ENCODE results near the gene SH3PXD2A. TPM values are rescaled to one million over a fixed set of nuclear protein-coding genes. Genes with fewer than 3 reads are reported as not detected.

Gene SH3PXD2A
- total RNA-seq, 1 donor from 2014 or later, result 9.6 TPM

- Mint-ChIP-seq H3K27ac (no peak overlapping the region), H3K27me3 (ENCODE audit: insufficient read depth) (peaks cover 2% of the 10 kb centered on the region)
Measured at GRCh38 chr10:103658049-103658577, 197.3 kb downstream of the SH3PXD2A start.

DNA sequence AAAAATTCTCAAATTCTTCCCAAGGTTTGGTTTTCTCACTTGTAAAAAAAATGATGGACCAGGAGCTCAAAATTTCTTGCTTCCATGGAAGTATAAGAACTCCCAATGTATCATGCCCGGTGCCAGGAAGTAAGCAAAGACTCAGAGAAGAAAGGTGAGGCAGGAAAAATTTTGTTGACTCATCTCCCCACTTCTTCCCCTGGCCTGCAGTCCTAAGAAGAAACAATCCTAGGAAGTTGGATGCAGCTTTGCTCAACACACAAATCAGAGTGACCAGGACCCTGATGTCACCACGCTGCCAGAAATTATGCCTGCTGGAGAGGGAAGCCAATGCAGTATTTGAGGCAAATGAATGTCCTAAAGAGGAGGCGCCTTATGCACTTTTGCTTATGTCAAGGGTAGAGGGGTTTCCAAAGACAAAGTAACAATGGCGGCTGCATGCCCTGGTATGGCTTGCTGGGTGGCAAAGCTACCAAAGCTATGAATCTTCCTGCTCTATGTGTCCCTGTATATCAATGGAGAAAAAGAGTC is 198.2 kb downstream of the SH3PXD2A start:
- DNase-seq (ENCODE audit: low spot score), result no peak
- H3K27me3 Mint-ChIP-seq (ENCODE audit: insufficient read depth), result peaks cover 4% of the 10 kb centered on the region
- peaks cover 14% of the 10 kb centered on the region for H3K4me1 Mint-ChIP-seq (ENCODE audit: low read depth)
- H3K4me3 Mint-ChIP-seq, result no peak overlapping the region
- H3K36me3 Mint-ChIP-seq (ENCODE audit: low read depth), result peaks cover 18% of the 10 kb centered on the region
- intact Hi-C loops (cut with micrococcal nuclease), result no loop called here
- peaks cover 7% of the 10 kb centered on the region for H3K9me3 Mint-ChIP-seq
- H3K27ac Mint-ChIP-seq, result no peak overlapping the region

More at GRCh38 chr10:103658049-103658577, 197.3 kb downstream of the SH3PXD2A start:
- H3K9me3 Mint-ChIP-seq, result peaks cover 7% of the 10 kb centered on the region
- intact Hi-C loops (cut with micrococcal nuclease), result no loop called here
- peaks cover 17% of the 10 kb centered on the region for H3K36me3 Mint-ChIP-seq (ENCODE audit: low read depth)
- DNase-seq (ENCODE audit: low spot score), result no peak
- H3K4me1 Mint-ChIP-seq (ENCODE audit: low read depth), result peaks cover 9% of the 10 kb centered on the region
- peak overlapping the region; percentile 21 for H3K4me3 Mint-ChIP-seq

DNA sequence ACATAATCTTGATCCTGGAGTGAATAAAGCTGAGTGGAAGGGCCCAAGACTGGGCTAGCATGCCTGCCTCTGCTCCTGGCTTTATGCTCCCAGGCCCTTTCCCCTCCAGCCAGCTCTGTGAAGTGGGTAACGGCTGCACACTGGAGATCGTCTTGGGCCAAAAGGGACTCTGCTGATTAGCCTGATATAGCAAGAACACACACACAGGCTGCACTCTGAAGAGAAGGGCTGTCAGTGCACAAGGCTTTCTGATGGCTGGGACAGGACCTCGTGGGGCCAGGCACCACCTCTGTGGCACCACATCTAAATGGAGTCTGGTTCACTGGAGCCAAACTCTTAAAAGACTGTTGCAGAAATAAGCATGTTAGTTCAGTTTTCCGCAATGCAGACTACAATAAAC is 200.5 kb downstream of the SH3PXD2A start:
- Mint-ChIP-seq H3K4me1 (ENCODE audit: low read depth) (peaks cover 13% of the 10 kb centered on the region), H3K9me3 (peaks cover 7% of the 10 kb centered on the region), H3K27ac (no peak overlapping the region), H3K4me3 (no peak overlapping the region), H3K27me3 (ENCODE audit: insufficient read depth) (peaks cover 4% of the 10 kb centered on the region), H3K36me3 (ENCODE audit: low read depth) (peaks cover 18% of the 10 kb centered on the region)
- DNase-seq (ENCODE audit: low spot score), result no peak
- intact Hi-C loops (cut with micrococcal nuclease), result no loop called here

GRCh38 chr10:103653581-103654037 is 201.8 kb downstream of the SH3PXD2A start:
- intact Hi-C loops (cut with micrococcal nuclease), result no loop called here
- Mint-ChIP-seq H3K27me3 (ENCODE audit: insufficient read depth) (peaks cover 4% of the 10 kb centered on the region), H3K36me3 (ENCODE audit: low read depth) (peaks cover 18% of the 10 kb centered on the region), H3K4me3 (no peak overlapping the region), H3K4me1 (ENCODE audit: low read depth) (peaks cover 6% of the 10 kb centered on the region), H3K27ac (no peak overlapping the region), H3K9me3 (peaks cover 7% of the 10 kb centered on the region)
- no peak for DNase-seq (ENCODE audit: low spot score)

- H3K27me3 Mint-ChIP-seq (ENCODE audit: insufficient read depth), result peaks cover 4% of the 10 kb centered on the region
- no peak overlapping the region for H3K27ac Mint-ChIP-seq
- intact Hi-C loops (cut with micrococcal nuclease), result no loop called here
- peaks cover 6% of the 10 kb centered on the region for H3K4me1 Mint-ChIP-seq (ENCODE audit: low read depth)
- peaks cover 5% of the 10 kb centered on the region for H3K9me3 Mint-ChIP-seq
- H3K36me3 Mint-ChIP-seq (ENCODE audit: low read depth), result peaks cover 11% of the 10 kb centered on the region
- DNase-seq (ENCODE audit: low spot score), result no peak
- H3K4me3 Mint-ChIP-seq, result no peak overlapping the region
Measured at GRCh38 chr10:103652599-103653281, 202.6 kb downstream of the SH3PXD2A start.

DNA sequence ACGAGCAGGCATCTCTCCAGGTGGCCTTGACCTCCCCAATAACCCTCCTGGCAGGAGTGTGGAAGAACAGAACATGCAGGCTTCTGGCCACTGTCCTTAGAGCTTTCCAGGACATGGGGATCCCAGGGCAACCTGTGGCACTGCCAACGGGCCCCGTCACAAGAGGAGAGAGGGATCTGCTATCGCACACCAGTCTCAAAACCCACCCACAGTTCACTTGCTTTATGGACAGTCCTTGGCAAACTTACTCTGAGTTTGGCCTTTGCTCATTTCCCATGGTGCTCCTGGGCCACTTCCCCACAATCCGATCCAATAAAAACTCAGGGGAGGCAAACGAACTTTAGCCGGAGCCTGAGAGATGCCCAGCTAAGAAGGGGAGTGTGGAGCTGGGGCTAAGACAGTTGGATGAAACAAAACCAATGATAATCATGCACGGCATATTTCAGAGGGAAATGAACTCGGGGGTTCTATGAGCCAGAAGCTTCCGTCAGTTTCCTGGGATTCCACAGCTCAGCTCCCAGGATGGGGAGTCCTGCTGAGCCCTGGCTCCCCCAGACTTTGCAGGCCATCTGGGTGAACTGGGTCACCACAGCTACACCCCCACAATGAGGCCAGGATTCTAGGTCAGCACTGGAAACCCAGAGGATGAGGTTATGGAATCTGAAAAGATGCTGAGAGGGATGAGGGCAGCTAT is 203.4 kb downstream of the SH3PXD2A start:
- no peak overlapping the region for H3K27ac Mint-ChIP-seq
- H3K36me3 Mint-ChIP-seq (ENCODE audit: low read depth), result peaks cover 4% of the 10 kb centered on the region
- peaks cover 4% of the 10 kb centered on the region for H3K27me3 Mint-ChIP-seq (ENCODE audit: insufficient read depth)
- intact Hi-C loops (cut with micrococcal nuclease), result no loop called here
- H3K4me3 Mint-ChIP-seq, result no peak overlapping the region
- no peaks in the 10 kb centered on the region for H3K9me3 Mint-ChIP-seq
- DNase-seq (ENCODE audit: low spot score), result no peak
- peaks cover 6% of the 10 kb centered on the region for H3K4me1 Mint-ChIP-seq (ENCODE audit: low read depth)

GRCh38 chr10:103651333-103651732 is 204.0 kb downstream of the SH3PXD2A start:
- intact Hi-C loops (cut with micrococcal nuclease), result no loop called here
- Mint-ChIP-seq H3K9me3 (no peaks in the 10 kb centered on the region), H3K36me3 (ENCODE audit: low read depth) (peaks cover 1% of the 10 kb centered on the region), H3K27me3 (ENCODE audit: insufficient read depth) (peaks cover 4% of the 10 kb centered on the region), H3K4me1 (ENCODE audit: low read depth) (peaks cover 6% of the 10 kb centered on the region), H3K27ac (no peak overlapping the region), H3K4me3 (no peak overlapping the region)
- DNase-seq (ENCODE audit: low spot score), result no peak

- Mint-ChIP-seq H3K9me3 (no peaks in the 10 kb centered on the region), H3K36me3 (ENCODE audit: low read depth) (peaks cover 1% of the 10 kb centered on the region), H3K27me3 (ENCODE audit: insufficient read depth) (peaks cover 4% of the 10 kb centered on the region), H3K4me1 (ENCODE audit: low read depth) (peaks cover 6% of the 10 kb centered on the region), H3K27ac (no peak overlapping the region), H3K4me3 (no peak overlapping the region)
- intact Hi-C loops (cut with micrococcal nuclease), result no loop called here
- DNase-seq (ENCODE audit: low spot score), result no peak
Measured at GRCh38 chr10:103649654-103650423, 205.5 kb downstream of the SH3PXD2A start.

- Mint-ChIP-seq H3K4me1 (ENCODE audit: low read depth) (peaks cover 6% of the 10 kb centered on the region), H3K4me3 (no peak overlapping the region), H3K9me3 (no peaks in the 10 kb centered on the region), H3K27me3 (ENCODE audit: insufficient read depth) (peaks cover 4% of the 10 kb centered on the region), H3K27ac (no peak overlapping the region), H3K36me3 (ENCODE audit: low read depth) (peaks cover 1% of the 10 kb centered on the region)
- intact Hi-C loops (cut with micrococcal nuclease), result no loop called here
- DNase-seq (ENCODE audit: low spot score), result no peak
Measured at GRCh38 chr10:103648636-103649532, 206.5 kb downstream of the SH3PXD2A start.

DNA sequence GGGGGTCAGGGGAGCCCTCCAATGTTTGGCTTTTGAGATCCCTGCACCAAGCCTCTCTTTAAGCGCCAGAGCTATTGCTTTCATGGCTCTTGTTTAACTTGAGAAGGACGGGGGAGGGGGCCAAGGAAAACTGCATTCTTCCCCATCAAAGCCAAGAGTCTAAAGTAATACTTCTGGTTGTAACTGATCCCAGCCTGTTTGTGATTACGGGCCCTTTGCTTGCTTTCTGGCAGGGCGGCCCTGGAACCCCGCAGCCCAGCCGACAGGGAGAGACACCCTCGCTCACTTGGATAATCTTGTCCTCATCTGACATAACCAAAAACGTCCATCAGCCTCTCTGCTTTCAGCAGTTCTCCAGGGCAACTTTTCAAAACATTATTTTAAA is 207.1 kb downstream of the SH3PXD2A start:
- H3K36me3 Mint-ChIP-seq (ENCODE audit: low read depth), result peaks cover 2% of the 10 kb centered on the region
- H3K4me3 Mint-ChIP-seq, result no peak overlapping the region
- intact Hi-C loops (cut with micrococcal nuclease), result no loop called here
- no peak overlapping the region for H3K27ac Mint-ChIP-seq
- no peaks in the 10 kb centered on the region for H3K9me3 Mint-ChIP-seq
- DNase-seq (ENCODE audit: low spot score), result no peak
- H3K4me1 Mint-ChIP-seq (ENCODE audit: low read depth), result peaks cover 6% of the 10 kb centered on the region
- peaks cover 3% of the 10 kb centered on the region for H3K27me3 Mint-ChIP-seq (ENCODE audit: insufficient read depth)

- intact Hi-C loops (cut with micrococcal nuclease), result no loop called here
- H3K4me3 Mint-ChIP-seq, result no peak overlapping the region
- peaks cover 2% of the 10 kb centered on the region for H3K36me3 Mint-ChIP-seq (ENCODE audit: low read depth)
- peaks cover 2% of the 10 kb centered on the region for H3K27me3 Mint-ChIP-seq (ENCODE audit: insufficient read depth)
- DNase-seq (ENCODE audit: low spot score), result no peak
- no peak overlapping the region for H3K27ac Mint-ChIP-seq
- H3K9me3 Mint-ChIP-seq, result no peaks in the 10 kb centered on the region
- no peaks in the 10 kb centered on the region for H3K4me1 Mint-ChIP-seq (ENCODE audit: low read depth)
Measured at GRCh38 chr10:103646304-103646703, 209.1 kb downstream of the SH3PXD2A start.
